Stimulated activated CD8-positive, alpha-beta memory T cell treated with anti-CD3 and anti-CD28 coated beads, Interleukin-7, amount 100 ng/mL, for 48 hours (primary cell): ENCODE results near the gene PHACTR3.

Experiments
- DNase-seq, 2 donors: peaks; one replicate each; pipeline ENCODE4 v3.0.0-alpha.2; 2020; ENCODE audit warnings: low read depth in 1 of 2; ENCODE audit errors: extremely low read depth in 1 of 2

Gene PHACTR3

GRCh38 chr20:59644371-59644939, 40.1 kb downstream of the PHACTR3 start:
- DNase-seq: no peak

- DNase-seq: no peak
Observed at GRCh38 chr20:59645271-59645670, 40.9 kb downstream of the PHACTR3 start.

GRCh38 chr20:59645761-59646171, 41.4 kb downstream of the PHACTR3 start:
- DNase-seq: no peak

- no peak for DNase-seq
Observed at GRCh38 chr20:59646487-59646886, 42.1 kb downstream of the PHACTR3 start.

GRCh38 chr20:59647271-59647670, 42.9 kb downstream of the PHACTR3 start:
- DNase-seq: no peak

- no peak for DNase-seq
Observed at GRCh38 chr20:59648466-59649070, 44.2 kb downstream of the PHACTR3 start.

GRCh38 chr20:59650418-59650817, 46.1 kb downstream of the PHACTR3 start:
- no peak for DNase-seq

GRCh38 chr20:59652381-59652780, 48.0 kb downstream of the PHACTR3 start:
- no peak for DNase-seq

- no peak for DNase-seq
Observed at GRCh38 chr20:59656417-59656816, 52.1 kb downstream of the PHACTR3 start.

GRCh38 chr20:59657459-59658046, 53.2 kb downstream of the PHACTR3 start:
- no peak for DNase-seq

GRCh38 chr20:59660471-59660870, 56.1 kb downstream of the PHACTR3 start:
- no peak for DNase-seq

- no peak for DNase-seq
Observed at GRCh38 chr20:59661153-59661552, 56.8 kb downstream of the PHACTR3 start.

- DNase-seq: no peak
Observed at GRCh38 chr20:59661621-59662020, 57.3 kb downstream of the PHACTR3 start.

- no peak for DNase-seq
Observed at GRCh38 chr20:59662161-59662560, 57.8 kb downstream of the PHACTR3 start.

- no peak for DNase-seq
Observed at GRCh38 chr20:59662856-59663512, 58.6 kb downstream of the PHACTR3 start.

- no peak for DNase-seq
Observed at GRCh38 chr20:59663513-59664060, 59.2 kb downstream of the PHACTR3 start.

- no peak for DNase-seq
Observed at GRCh38 chr20:59664421-59664941, 60.1 kb downstream of the PHACTR3 start.

GRCh38 chr20:59665656-59666555, 61.6 kb downstream of the PHACTR3 start:
- DNase-seq: no peak

GRCh38 chr20:59666586-59666985, 62.2 kb downstream of the PHACTR3 start:
- no peak for DNase-seq

- DNase-seq: no peak
Observed at GRCh38 chr20:59667131-59667530, 62.8 kb downstream of the PHACTR3 start.
